Mucosa of descending colon (tissue), 3 donors: Measurements from ENCODE around the gene HDAC4. TPM values are rescaled to one million over a fixed set of nuclear protein-coding genes. Genes with fewer than 3 reads are reported as not detected.

ENCODE experiments used
- ATAC-seq: fragments of 200-7000 bp; cut with Tn5 transposase; one replicate; pipeline ENCODE4 v1.9.1; 2020; ENCODE audit warnings: mild to moderate bottlenecking, moderate library complexity
- DNase-seq, 3 donors: peaks; one replicate each; pipeline ENCODE4 v3.0.0-alpha.2; 2020
- H3K36me3 ChIP-seq: fragments of 200-600 bp; one replicate; pipeline ENCODE4 v1.8.0; 2021; ENCODE audit warnings: low read depth, mild to moderate bottlenecking
- H3K4me1 ChIP-seq: fragments of 200-600 bp; one replicate; pipeline ENCODE4 v1.8.0; 2021; ENCODE audit warnings: low read depth, mild to moderate bottlenecking
- H3K4me3 ChIP-seq: fragments of 200-600 bp; one replicate; pipeline ENCODE4 v1.8.0; 2021; ENCODE audit warnings: mild to moderate bottlenecking
- H3K9me3 ChIP-seq: fragments of 200-600 bp; one replicate; pipeline ENCODE4 v1.8.0; 2021; ENCODE audit warnings: mild to moderate bottlenecking
- CTCF ChIP-seq: fragments of 200-600 bp; IDR thresholded peaks from one replicate; pipeline ENCODE4 v1.8.0; 2022; ENCODE audit warnings: antibody characterized with exemption, mild to moderate bottlenecking
- intact Hi-C, 2 donors: fragments of 100-400 bp; cut with DNase I in 1 of 2; cut with micrococcal nuclease in 1 of 2; formaldehyde crosslinking; loops; one replicate each; pipeline versions ENCODE4 v1.11.0 to v1.11.1; 2022; cut with DNase I, micrococcal nuclease
- total RNA-seq, 3 donors: library from RNA; stranded (reverse); fragmentation: NEBNext Ultra II Directional in 2 of 3; extraction: Animal tissue kit (Norgen Biotek cat#: 25700) in 2 of 3; gene quantifications; one replicate each; pipeline versions ENCODE4 v1.2.1 to v1.2.4, GENCODE V29; 2021 to 2023
- donor health status: DM: no; HTN: no; CAD: no; lungs with moderate emphysema.
- donor health status: DM: no; HTN: no; CAD: no.
- donor health status: DM: no; HTN: yes; CAD: no.

HDAC4 gene
- total RNA-seq, 3 donors from 2014 or later = 41.4 to 147 (median 44.0) TPM

- H3K36me3 ChIP-seq = no peaks in the 10 kb centered on the region
- peak in 1 of 3 donors; percentile 30 for DNase-seq
- TF ChIP-seq CTCF = no peak
Measured at GRCh38 chr2:239236043-239236807, 164.6 kb downstream of the HDAC4 start.

DNA sequence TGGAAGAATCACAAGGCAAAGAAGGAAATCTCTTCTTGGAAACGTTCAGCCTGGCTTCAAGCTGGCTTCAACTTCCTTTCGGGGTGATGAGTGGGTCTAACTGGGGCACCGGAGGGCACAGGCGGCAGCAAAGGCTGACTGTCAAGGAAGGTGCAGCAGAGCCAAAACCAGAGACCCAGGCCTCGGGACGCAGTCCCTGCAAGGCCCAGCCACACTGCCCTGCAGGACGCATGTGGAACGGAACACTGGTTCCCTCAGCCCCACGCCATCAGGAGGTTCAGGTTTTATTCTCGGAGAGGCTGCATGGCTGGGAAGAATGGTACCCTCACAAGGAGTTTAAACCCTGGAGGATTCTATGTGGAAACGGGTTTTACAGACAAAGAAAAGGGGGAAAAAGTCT, 165.5 kb downstream of the HDAC4 start:
- no peak for TF ChIP-seq CTCF
- H3K4me1 ChIP-seq = no peaks in the 10 kb centered on the region
- H3K9me3 ChIP-seq = no peaks in the 10 kb centered on the region
- no peak for ATAC-seq
- DNase-seq = no peak
- intact Hi-C loops = no loop called here
- H3K36me3 ChIP-seq = no peaks in the 10 kb centered on the region
- H3K4me3 ChIP-seq = no peak overlapping the region

More at GRCh38 chr2:239236043-239236807, 164.6 kb downstream of the HDAC4 start:
- ATAC-seq = no peak
- H3K9me3 ChIP-seq = no peaks in the 10 kb centered on the region
- H3K4me1 ChIP-seq = no peaks in the 10 kb centered on the region
- intact Hi-C loops = no loop called here
- no peak overlapping the region for H3K4me3 ChIP-seq

- Histone ChIP-seq H3K9me3 (no peaks in the 10 kb centered on the region), H3K4me3 (no peak overlapping the region), H3K36me3 (no peaks in the 10 kb centered on the region), H3K4me1 (no peaks in the 10 kb centered on the region)
- intact Hi-C loops = no loop called here
- TF ChIP-seq CTCF = no peak
- peak; percentile 12 for ATAC-seq
- DNase-seq = no peak
Measured at GRCh38 chr2:239234191-239235175, 166.3 kb downstream of the HDAC4 start.

DNA sequence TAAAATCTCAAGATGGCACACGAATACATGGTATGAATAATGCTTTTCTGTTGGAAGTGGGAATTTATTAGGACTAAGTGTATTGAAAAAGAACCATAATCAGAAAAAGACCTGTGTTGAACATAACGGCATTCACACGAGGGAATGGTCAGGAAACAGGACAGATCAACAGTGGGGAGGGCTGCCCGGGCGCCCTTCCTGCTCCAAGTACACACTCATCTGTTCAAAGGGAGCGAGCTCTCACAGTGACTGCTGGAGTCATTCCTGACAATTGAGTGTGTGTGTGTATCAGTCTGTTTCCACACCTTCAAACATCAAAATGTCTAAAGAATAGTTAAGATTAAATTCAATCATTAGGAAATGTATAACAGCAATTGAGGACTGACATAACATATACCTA, 167.2 kb downstream of the HDAC4 start:
- no peak for TF ChIP-seq CTCF
- ATAC-seq (no peak), DNase-seq (no peak)
- Histone ChIP-seq H3K9me3 (no peaks in the 10 kb centered on the region), H3K4me1 (no peaks in the 10 kb centered on the region), H3K36me3 (no peaks in the 10 kb centered on the region), H3K4me3 (no peak overlapping the region)
- intact Hi-C loops = no loop called here

DNA sequence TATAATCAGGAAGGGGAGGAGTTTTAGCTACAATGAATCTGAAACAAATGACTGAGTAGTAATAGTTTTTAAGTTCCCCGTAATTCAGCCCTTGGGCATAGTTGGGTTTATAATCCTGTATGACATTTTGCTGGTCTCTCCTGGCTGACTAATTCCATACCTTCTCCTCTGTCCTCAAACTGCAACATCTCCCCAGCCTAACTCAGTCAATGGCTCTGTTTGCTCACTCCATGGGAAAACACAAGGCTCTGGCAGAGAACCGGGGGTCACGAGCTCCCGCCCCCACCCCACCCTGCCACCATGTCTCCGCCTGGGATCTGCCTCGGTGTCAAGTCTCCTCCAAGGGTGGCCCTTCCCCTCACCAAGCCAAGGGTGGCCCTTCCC, 168.6 kb downstream of the HDAC4 start:
- Histone ChIP-seq H3K4me3 (no peak overlapping the region), H3K36me3 (no peaks in the 10 kb centered on the region), H3K9me3 (no peaks in the 10 kb centered on the region), H3K4me1 (peaks cover 2% of the 10 kb centered on the region)
- ATAC-seq = no peak
- TF ChIP-seq CTCF = no peak
- no peak for DNase-seq
- intact Hi-C loops = no loop called here
